BJ (cell line): ENCODE data around the gene CYP2D6. TPM values are rescaled to one million over a fixed set of nuclear protein-coding genes. Genes with fewer than 3 reads are reported as not detected.

ENCODE experiments used
- CTCF ChIA-PET: fragments of 350-600 bp; formaldehyde crosslinking; extraction: SDS; loops from one replicate; lab custom pipeline; 2021; ENCODE audit warnings: antibody characterized with exemption, inconsistent platforms; lab: Yijun Ruan, JAX
- POLR2A ChIA-PET: fragments of 300-600 bp; sonication (Branson Sonifier 250); formaldehyde crosslinking; extraction: SDS; loops from one replicate; lab custom pipeline; 2021; ENCODE audit warnings: antibody characterized with exemption; lab: Charles Lee
- DNase-seq: peaks from one replicate; pipeline ENCODE4 v3.0.0-alpha.2; 2011; ENCODE audit warnings: low read depth
- H3K27me3 ChIP-seq: 2 replicates; pipeline ENCODE4 v1.6.0; 2011; ENCODE audit warnings: low read length; ENCODE audit not compliant: control insufficient read depth, insufficient read depth
- H3K36me3 ChIP-seq: 2 replicates; pipeline ENCODE4 v1.5.1; 2011; ENCODE audit warnings: low read length; ENCODE audit not compliant: control insufficient read depth, insufficient read depth
- H3K4me3 ChIP-seq: 2 replicates; pipeline ENCODE4 v1.5.1; 2011; ENCODE audit warnings: low read depth, mild to moderate bottlenecking, control low read depth, low read length
- CTCF ChIP-seq: IDR thresholded peaks from 2 replicates; pipeline ENCODE4 v1.5.1; 2011; ENCODE audit warnings: low read depth, mild to moderate bottlenecking, control low read depth, inconsistent platforms, low read length, moderate library complexity; ENCODE audit not compliant: insufficient read depth
- polyA plus RNA-seq: library from polyadenylated mRNA; depleted of rRNA; stranded (reverse); fragments of >200 nt; gene quantifications from 2 replicates; pipeline ENCODE4 v1.2.3, GENCODE V29; 2011; rRNA removed

The CYP2D6 gene
- polyA plus RNA-seq, 1 experiment: 0.77 TPM

GRCh38 chr22:42079319-42080251, 51.0 kb downstream of the CYP2D6 start, which contains the start of gene SMDT1:
SMDT1 (plus strand) TSS chr22:42079700; CDS start chr22:42079769, 69 bp downstream.
- DNase-seq: peak; percentile 78
- no peak for TF ChIP-seq CTCF
- POLR2A ChIA-PET: interaction anchor here (0.6 to 1.3 kb wide), 3 partner anchors 11 to 296 kb away, joined by 3 to 29 read pairs (median 5); partner anchors contain the start of gene NDUFA6
- H3K27me3 ChIP-seq: no peaks in the 10 kb centered on the region
- CTCF ChIA-PET: interaction anchor here (0.6 to 1.5 kb wide), 6 partner anchors 10 to 394 kb away, joined by 3 to 8 read pairs (median 4); no protein-coding TSS in a partner anchor
- peaks cover 15% of the 10 kb centered on the region for H3K36me3 ChIP-seq
- peak within 1 kb of the TSS; percentile 80 for H3K4me3 ChIP-seq

GRCh38 chr22:42078469-42079318, 51.9 kb downstream of the CYP2D6 start:
- CTCF ChIA-PET: no interaction called here
- H3K27me3 ChIP-seq: no peaks in the 10 kb centered on the region
- no peak for TF ChIP-seq CTCF
- POLR2A ChIA-PET: interaction anchor here (0.5 kb wide), 1 partner anchor 1013 kb away, joined by 3 read pairs; no protein-coding TSS in a partner anchor
- DNase-seq: no peak
- H3K4me3 ChIP-seq: peak overlapping the region; percentile 80
- H3K36me3 ChIP-seq: peaks cover 15% of the 10 kb centered on the region

GRCh38 chr22:42077486-42078125, 53.0 kb downstream of the CYP2D6 start:
- POLR2A ChIA-PET: no interaction called here
- H3K36me3 ChIP-seq: peaks cover 12% of the 10 kb centered on the region

GRCh38 chr22:42076764-42077485, 53.7 kb downstream of the CYP2D6 start:
- Histone ChIP-seq H3K36me3 (peaks cover 12% of the 10 kb centered on the region), H3K27me3 (no peaks in the 10 kb centered on the region), H3K4me3 (no peak overlapping the region)
- CTCF ChIA-PET: interaction anchor here (2.6 kb wide), 1 partner anchor 13 kb away, joined by 18 read pairs; the partner anchor contains the start of gene NDUFA6
- no peak for TF ChIP-seq CTCF
- POLR2A ChIA-PET: no interaction called here
- DNase-seq: no peak

More at GRCh38 chr22:42077486-42078125, 53.0 kb downstream of the CYP2D6 start:
- no peak overlapping the region for H3K4me3 ChIP-seq
- DNase-seq: no peak
- no peak for TF ChIP-seq CTCF
- CTCF ChIA-PET: no interaction called here
- no peaks in the 10 kb centered on the region for H3K27me3 ChIP-seq

Other genes with a start within 250 kb of the CYP2D6 start
- gene SHISA8, start 215.7 kb downstream of the CYP2D6 start, polyA plus RNA-seq: not detected in 2 replicates
- gene TNFRSF13C, start 204.0 kb downstream of the CYP2D6 start, polyA plus RNA-seq: 0.06 and 0.16 TPM in 2 replicates
- 18.6 and 30.4 TPM in 2 replicates for gene CENPM, start 183.7 kb downstream of the CYP2D6 start, polyA plus RNA-seq
- gene SEPTIN3, start 161.4 kb downstream of the CYP2D6 start, polyA plus RNA-seq: 0.02 and 0.06 TPM in 2 replicates
- 0.17 and 0.22 TPM in 2 replicates for gene WBP2NL, start 132.0 kb downstream of the CYP2D6 start, polyA plus RNA-seq
- 41.4 and 68.4 TPM in 2 replicates for gene NAGA, start 60.0 kb downstream of the CYP2D6 start, polyA plus RNA-seq
- gene PHETA2, start 56.6 kb downstream of the CYP2D6 start, polyA plus RNA-seq: 20.1 and 27.4 TPM in 2 replicates
- 32.3 and 35.7 TPM in 2 replicates for gene SMDT1, start 51.1 kb downstream of the CYP2D6 start, polyA plus RNA-seq
- gene NDUFA6, start 40.0 kb downstream of the CYP2D6 start, polyA plus RNA-seq: 76.0 and 85.6 TPM in 2 replicates
- gene TCF20, start 139.8 kb upstream of the CYP2D6 start, polyA plus RNA-seq: 19.1 and 19.9 TPM in 2 replicates